ENCODE data around the gene RABGAP1L. TPM values are rescaled to one million over a fixed set of nuclear protein-coding genes. Genes with fewer than 3 reads are reported as not detected.

RABGAP1L gene
- total RNA-seq, 4 donors from 2014 or later = 39.3 to 101 (median 63.7) TPM

DNA sequence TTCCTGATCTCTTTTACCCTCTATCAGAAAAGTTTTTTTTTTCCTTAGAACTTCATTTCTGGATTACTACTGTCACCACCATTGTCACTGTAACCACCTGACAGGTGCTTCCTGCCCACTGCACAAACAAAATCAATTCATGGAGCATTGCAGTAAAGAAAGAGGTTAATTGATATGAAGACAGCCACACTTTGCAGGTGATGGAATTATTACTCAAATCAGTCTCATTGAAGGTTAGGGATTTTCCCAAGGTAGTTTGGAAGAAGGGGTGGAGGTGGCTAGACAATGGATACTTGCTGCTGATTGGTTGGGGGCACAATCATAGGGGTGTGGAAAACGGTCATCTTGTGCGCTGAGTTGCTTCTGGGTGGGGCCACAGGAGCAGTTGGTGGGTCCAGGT is 609.6 kb downstream of the RABGAP1L start:
- no peak overlapping the region for H3K27ac ChIP-seq (replicated peaks in 1 of 4)
- H3K4me1 ChIP-seq = no peaks in the 10 kb centered on the region
- intact Hi-C loops (cut with DNase I) = no loop called here
- no peak for TF ChIP-seq EP300 (IDR thresholded peaks at IDR 0.05)
- no peak for TF ChIP-seq POLR2A (IDR thresholded peaks at IDR 0.05; ENCODE audit: low read depth)
- no peak for TF ChIP-seq POLR2AphosphoS5 (IDR thresholded peaks at IDR 0.05)
- DNase-seq (ENCODE audit: extremely low spot score) = no peak
- H3K27me3 ChIP-seq = no peaks in the 10 kb centered on the region
- no peaks in the 10 kb centered on the region for H3K9me3 ChIP-seq
- 88% methylated on average over 2 of the region's 2 CpGs for whole genome bisulfite sequencing
- H3K36me3 ChIP-seq = no peaks in the 10 kb centered on the region
- H3K4me3 ChIP-seq = no peak overlapping the region

GRCh38 chr1:174769961-174770549 is 610.7 kb downstream of the RABGAP1L start:
- DNase-seq (ENCODE audit: extremely low spot score) = no peak
- intact Hi-C loops (cut with DNase I) = loop anchor here (5.0 kb wide), 1 partner anchor 212 kb away; no protein-coding TSS in a partner anchor

DNA sequence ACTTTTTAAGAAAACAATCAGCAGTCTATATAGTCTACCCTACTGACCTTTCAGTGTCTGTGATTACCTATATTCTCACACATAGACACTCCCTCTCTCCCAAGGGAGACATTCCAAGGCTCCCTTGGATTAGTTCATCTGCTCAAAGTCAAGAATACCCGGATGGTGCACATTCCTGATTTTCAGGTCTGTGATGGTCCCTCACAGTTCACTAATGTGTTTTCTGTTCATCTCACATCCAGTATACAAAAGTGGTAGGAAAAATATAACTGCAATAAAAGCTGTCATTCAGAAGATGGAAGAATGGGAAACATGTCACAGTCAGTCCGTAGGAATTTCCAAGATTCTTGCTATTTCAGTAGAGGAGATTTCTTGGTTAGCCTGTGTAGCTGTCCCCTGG is 616.3 kb downstream of the RABGAP1L start:
- WGBS = 91% methylated on average over 2 of the region's 2 CpGs

More at GRCh38 chr1:174769961-174770549, 610.7 kb downstream of the RABGAP1L start:
- no peak overlapping the region for H3K4me3 ChIP-seq
- H3K4me1 ChIP-seq = no peaks in the 10 kb centered on the region
- no peak overlapping the region for H3K27ac ChIP-seq (replicated peaks in 1 of 4)
- TF ChIP-seq POLR2A (IDR thresholded peaks at IDR 0.05; ENCODE audit: low read depth) = no peak
- TF ChIP-seq, protein P1, sequence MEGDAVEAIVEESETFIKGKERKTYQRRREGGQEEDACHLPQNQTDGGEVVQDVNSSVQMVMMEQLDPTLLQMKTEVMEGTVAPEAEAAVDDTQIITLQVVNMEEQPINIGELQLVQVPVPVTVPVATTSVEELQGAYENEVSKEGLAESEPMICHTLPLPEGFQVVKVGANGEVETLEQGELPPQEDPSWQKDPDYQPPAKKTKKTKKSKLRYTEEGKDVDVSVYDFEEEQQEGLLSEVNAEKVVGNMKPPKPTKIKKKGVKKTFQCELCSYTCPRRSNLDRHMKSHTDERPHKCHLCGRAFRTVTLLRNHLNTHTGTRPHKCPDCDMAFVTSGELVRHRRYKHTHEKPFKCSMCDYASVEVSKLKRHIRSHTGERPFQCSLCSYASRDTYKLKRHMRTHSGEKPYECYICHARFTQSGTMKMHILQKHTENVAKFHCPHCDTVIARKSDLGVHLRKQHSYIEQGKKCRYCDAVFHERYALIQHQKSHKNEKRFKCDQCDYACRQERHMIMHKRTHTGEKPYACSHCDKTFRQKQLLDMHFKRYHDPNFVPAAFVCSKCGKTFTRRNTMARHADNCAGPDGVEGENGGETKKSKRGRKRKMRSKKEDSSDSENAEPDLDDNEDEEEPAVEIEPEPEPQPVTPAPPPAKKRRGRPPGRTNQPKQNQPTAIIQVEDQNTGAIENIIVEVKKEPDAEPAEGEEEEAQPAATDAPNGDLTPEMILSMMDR (IDR thresholded peaks at IDR 0.05) = peak; percentile 53 to 62 (median 61)
- no peak for TF ChIP-seq EP300 (IDR thresholded peaks at IDR 0.05)
- TF ChIP-seq POLR2AphosphoS5 (IDR thresholded peaks at IDR 0.05) = no peak
- H3K36me3 ChIP-seq = no peaks in the 10 kb centered on the region
- no peaks in the 10 kb centered on the region for H3K27me3 ChIP-seq
- no peaks in the 10 kb centered on the region for H3K9me3 ChIP-seq

DNA sequence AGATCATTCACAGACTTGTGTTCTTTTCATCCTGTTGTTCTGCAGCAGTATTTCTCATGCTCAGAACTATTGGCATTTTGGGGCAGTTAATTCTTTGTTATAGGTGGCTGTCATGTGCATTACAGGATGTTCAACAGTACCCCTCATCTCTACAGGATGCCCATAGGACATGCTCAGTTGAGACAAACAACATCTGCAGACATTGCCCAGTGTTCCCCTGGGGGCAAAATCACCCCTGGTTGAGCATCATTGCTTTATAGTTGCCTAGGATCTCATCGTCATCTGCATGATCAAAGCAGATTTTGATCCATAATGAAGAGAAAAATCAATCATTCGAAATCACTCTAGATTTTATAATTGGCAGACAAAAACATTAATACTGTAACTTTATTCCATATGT is 617.9 kb downstream of the RABGAP1L start:
- H3K4me1 ChIP-seq = no peaks in the 10 kb centered on the region
- no peak overlapping the region for H3K27ac ChIP-seq (replicated peaks in 1 of 4)
- TF ChIP-seq POLR2AphosphoS5 (IDR thresholded peaks at IDR 0.05) (no peak), POLR2A (IDR thresholded peaks at IDR 0.05; ENCODE audit: low read depth) (no peak), EP300 (IDR thresholded peaks at IDR 0.05) (no peak)
- TF ChIP-seq, protein P1 (IDR thresholded peaks at IDR 0.05) = no peak
- H3K27me3 ChIP-seq = no peaks in the 10 kb centered on the region
- no peak overlapping the region for H3K4me3 ChIP-seq
- no peaks in the 10 kb centered on the region for H3K36me3 ChIP-seq
- intact Hi-C loops (cut with DNase I) = no loop called here
- H3K9me3 ChIP-seq = no peaks in the 10 kb centered on the region
- DNase-seq (ENCODE audit: extremely low spot score) = no peak
- WGBS = 97% methylated on average over 2 of the region's 2 CpGs

More for the DNA sequence above, 616.3 kb downstream of the RABGAP1L start:
- H3K4me1 ChIP-seq = no peaks in the 10 kb centered on the region
- no peak overlapping the region for H3K27ac ChIP-seq (replicated peaks in 1 of 4)
- no peak for DNase-seq (ENCODE audit: extremely low spot score)
- TF ChIP-seq EP300 (IDR thresholded peaks at IDR 0.05) = no peak
- TF ChIP-seq, protein P1 (IDR thresholded peaks at IDR 0.05) = no peak
- no peak for TF ChIP-seq POLR2A (IDR thresholded peaks at IDR 0.05; ENCODE audit: low read depth)
- no peak for TF ChIP-seq POLR2AphosphoS5 (IDR thresholded peaks at IDR 0.05)
- no peaks in the 10 kb centered on the region for H3K9me3 ChIP-seq
- no peaks in the 10 kb centered on the region for H3K36me3 ChIP-seq
- H3K27me3 ChIP-seq = no peaks in the 10 kb centered on the region
- intact Hi-C loops (cut with DNase I) = no loop called here
- H3K4me3 ChIP-seq = no peak overlapping the region

DNA sequence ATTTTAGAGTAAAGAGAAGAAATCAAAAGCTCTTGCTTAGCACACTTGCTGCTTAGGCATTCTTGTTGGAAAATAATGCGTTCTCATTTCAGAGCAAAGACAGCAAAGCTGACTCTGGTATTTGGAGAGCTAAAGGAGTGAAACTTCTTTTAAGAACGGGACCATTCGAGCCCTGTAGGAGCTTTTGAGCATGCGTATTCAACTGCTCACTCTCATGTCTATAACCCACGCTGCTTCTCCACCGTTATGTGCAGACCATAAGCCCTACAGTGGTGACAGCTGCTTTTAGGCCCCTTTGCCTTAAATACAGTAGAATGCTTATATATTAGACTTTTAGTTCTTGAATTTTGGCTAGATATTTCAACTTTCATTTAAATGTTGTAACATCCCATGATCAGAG is 626.2 kb downstream of the RABGAP1L start:
- H3K27ac ChIP-seq (replicated peaks in 1 of 4) = no peak overlapping the region
- H3K27me3 ChIP-seq = no peaks in the 10 kb centered on the region
- no peaks in the 10 kb centered on the region for H3K9me3 ChIP-seq
- intact Hi-C loops (cut with DNase I) = no loop called here
- DNase-seq (ENCODE audit: extremely low spot score) = peak; percentile 57
- TF ChIP-seq EP300 (IDR thresholded peaks at IDR 0.05) (no peak), POLR2A (IDR thresholded peaks at IDR 0.05; ENCODE audit: low read depth) (no peak), POLR2AphosphoS5 (IDR thresholded peaks at IDR 0.05) (no peak)
- TF ChIP-seq, protein P1 (IDR thresholded peaks at IDR 0.05) = no peak
- 89% methylated on average over 6 of the region's 6 CpGs for WGBS
- no peaks in the 10 kb centered on the region for H3K4me1 ChIP-seq
- no peaks in the 10 kb centered on the region for H3K36me3 ChIP-seq
- no peak overlapping the region for H3K4me3 ChIP-seq
